ENCODE results near the gene BCO2.

BCO2 gene

GRCh38 chr11:112216561-112217105 is 41.3 kb downstream of the BCO2 start:
- peak; percentile 63 for DNase-seq

- peak; percentile 75 for DNase-seq
Measured at GRCh38 chr11:112219476-112220232, 44.3 kb downstream of the BCO2 start.

GRCh38 chr11:112221274-112221835 is 46.0 kb downstream of the BCO2 start:
- DNase-seq = no peak

- DNase-seq = no peak
Measured at GRCh38 chr11:112222303-112222702, 47.0 kb downstream of the BCO2 start.

GRCh38 chr11:112223121-112223520 is 47.8 kb downstream of the BCO2 start:
- no peak for DNase-seq

DNA sequence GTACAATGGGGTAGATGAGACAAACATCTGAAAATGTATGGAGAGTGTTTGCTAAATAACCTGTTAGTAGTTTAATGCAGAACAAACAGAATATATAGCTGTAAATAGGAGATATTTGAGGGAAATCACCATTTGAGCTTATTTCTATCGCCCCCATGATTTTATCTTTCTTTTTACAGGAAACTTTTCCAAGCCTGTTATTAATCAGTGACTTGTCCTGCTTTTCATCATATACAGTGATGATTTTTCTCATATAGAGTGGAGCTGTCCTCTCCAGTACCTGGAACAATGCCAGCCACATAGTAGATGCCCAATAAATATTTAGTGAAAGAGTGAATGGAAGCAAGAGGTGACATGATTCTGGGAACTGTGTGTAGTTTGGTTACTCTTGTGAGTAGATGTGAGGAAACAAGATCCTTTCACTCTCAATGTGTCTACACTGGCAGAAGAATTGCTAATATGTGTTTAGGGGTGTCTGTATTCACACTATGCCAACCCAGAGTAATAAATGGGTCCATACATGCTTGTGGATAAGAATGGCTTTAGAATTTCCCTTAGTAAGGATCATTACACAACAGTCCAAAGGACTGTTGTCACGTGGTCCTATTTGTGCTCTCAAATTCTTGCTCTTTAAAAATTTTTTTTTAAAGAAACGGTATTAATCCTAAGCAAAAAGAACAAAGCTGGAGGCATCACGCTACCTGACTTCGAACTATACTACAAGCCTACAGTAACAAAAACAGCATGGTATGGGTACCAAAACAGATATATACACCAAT is 48.6 kb downstream of the BCO2 start:
- DNase-seq = no peak

DNA sequence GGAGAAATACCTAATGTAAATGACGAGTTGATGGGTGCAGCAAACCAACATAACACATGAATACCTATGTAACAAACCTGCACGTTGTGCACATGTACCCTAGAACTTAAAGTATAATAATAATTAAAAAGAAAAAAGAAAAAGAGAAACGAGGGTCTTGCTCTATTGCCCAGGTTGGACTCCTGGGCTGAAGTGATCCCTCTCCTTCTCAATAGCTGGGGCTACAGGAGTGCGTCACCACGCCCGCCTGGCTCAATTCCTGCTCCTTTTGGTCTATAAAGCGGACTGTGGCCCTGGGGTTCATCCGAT is 50.4 kb downstream of the BCO2 start:
- DNase-seq = no peak

GRCh38 chr11:112226062-112226830 is 50.9 kb downstream of the BCO2 start, which contains the start of gene PTS:
PTS (plus strand) TSS chr11:112226428; CDS start chr11:112226444, 16 bp downstream.
- DNase-seq = peak; percentile 89

DNA sequence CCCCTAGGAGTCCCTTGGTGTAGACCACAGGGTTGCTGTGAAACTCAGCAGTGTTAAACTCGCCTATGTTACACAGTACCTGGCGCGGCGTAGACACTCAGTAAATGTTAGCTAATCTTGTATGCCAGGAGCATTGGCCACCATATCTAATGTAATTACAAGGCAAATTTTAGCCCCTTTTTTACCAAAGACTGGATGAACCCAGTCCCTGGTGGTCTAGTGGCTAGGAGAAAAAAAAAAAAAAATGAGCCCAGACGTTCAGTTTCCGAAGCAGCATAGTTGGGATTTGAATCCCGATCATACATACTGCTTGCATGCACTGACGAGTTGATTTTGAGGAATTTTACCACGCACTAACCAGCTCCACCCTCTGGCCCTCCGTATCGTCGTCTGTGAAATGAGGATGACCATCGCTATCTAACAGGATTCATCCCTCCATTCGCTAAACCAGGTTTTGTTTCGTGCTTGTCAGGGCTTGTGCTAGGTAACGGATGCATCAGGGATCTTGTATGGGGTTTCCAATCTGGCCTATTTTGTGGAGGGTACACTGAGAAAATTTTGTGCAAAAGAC is 51.6 kb downstream of the BCO2 start:
- peak; percentile 27 for DNase-seq

DNA sequence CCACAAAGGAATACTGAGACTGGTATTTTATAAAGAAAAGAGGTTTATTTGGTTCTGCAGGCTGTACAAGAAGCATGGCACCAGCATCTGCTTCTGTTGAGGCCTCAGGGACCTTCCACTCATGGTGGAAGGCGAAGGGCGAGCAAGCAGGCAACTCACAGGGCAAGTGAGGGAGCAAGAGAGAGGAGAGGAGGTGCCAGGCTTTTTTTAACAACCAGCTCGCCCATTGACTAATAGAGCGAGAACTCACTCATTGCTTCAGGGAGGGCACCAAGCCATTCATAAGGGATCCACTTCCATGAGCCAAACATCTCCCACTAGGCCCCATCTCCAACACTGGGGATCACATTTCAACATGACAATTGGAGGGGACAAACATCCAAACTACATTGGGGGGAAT is 52.2 kb downstream of the BCO2 start:
- no peak for DNase-seq

DNA sequence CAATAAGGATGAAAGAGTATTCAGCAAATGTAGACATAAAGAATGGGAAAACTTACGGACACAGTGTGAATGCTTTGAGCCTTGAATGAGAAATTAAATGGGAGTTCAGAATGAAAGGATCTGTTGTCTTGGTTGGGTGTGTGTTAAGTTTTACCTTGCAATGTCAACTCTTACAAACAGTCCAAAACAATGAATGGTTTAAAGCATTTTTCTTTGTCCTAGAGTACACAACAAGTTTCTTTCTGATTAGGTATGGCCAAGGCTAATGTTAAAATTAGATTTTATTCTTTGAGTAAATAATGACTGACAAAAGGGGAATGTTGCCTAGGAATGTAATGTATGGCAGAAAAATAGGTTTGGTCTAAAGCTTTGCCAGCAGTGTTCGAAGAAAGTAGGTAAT is 53.4 kb downstream of the BCO2 start:
- no peak for DNase-seq

GRCh38 chr11:112229159-112229558 is 53.8 kb downstream of the BCO2 start:
- no peak for DNase-seq

GRCh38 chr11:112229746-112230433 is 54.6 kb downstream of the BCO2 start:
- DNase-seq = peak; percentile 87

- DNase-seq = no peak
Measured at GRCh38 chr11:112231952-112232351, 56.6 kb downstream of the BCO2 start.

- DNase-seq = no peak
Measured at GRCh38 chr11:112235750-112236390, 60.6 kb downstream of the BCO2 start.

- DNase-seq = no peak
Measured at GRCh38 chr11:112237451-112237850, 62.1 kb downstream of the BCO2 start.

DNA sequence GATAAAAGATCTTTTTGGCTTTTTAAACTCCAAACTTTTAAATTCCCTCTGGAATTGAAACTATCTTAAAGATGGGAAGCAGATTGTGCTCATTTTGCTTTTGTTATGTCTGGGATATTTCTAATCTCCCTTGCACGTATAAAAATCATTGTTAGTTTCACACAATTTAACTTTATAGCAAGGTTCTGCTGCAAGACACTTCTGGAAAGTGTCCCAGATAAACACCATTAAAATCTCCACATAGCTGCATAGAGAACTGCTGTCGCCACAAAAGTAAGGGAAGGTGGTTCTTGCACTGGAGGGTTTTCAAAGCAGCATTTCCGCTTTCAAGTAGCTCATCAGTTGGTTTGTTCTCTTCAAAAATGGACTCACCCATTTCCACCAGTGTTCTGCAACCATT is 62.7 kb downstream of the BCO2 start:
- no peak for DNase-seq

GRCh38 chr11:112241486-112241885 is 66.2 kb downstream of the BCO2 start:
- DNase-seq = peak; percentile 51

- DNase-seq = no peak
Measured at GRCh38 chr11:112247201-112247600, 71.9 kb downstream of the BCO2 start.

DNA sequence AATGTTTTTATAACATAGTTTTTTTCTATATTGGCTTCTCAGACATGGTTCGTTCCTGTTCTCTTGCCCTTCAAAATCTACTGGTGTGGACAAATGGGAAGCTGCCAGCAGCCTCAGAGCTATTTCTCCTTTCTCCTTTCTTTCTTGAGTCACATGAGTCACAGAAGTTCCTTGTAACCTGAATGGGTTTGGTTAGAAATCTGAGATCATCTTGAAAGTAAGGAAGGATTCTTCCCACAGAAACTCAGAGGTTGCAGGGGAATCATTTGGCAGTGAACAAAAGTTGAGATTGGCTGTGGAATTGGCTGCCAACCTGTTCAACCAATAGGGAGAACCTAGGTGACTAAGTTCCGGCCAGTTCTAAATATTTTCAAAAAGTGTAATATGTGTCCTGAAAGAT is 72.9 kb downstream of the BCO2 start:
- DNase-seq = no peak

All from fibroblast of skin of scalp (primary cell).